ENCODE measurements around the gene KIF2A. TPM values are rescaled to one million over a fixed set of nuclear protein-coding genes. Genes with fewer than 3 reads are reported as not detected.

KIF2A gene
- total and polyA plus RNA-seq, 2 donors (not counting 3 experiments of a cell fraction or from before 2014, with no cell fraction given) = 17.1 to 65.1 TPM

GRCh38 chr5:62348723-62349481, 42.9 kb downstream of the KIF2A start:
- Histone ChIP-seq H3K27ac (ENCODE audit: insufficient read depth, low read depth, low read length) (no peak overlapping the region), H3K4me3 (replicated peaks in 1 of 3; ENCODE audit: insufficient read depth in 1 of 3, low read depth in 1 of 3, low read length in 3 of 3) (no peak overlapping the region), H3K36me3 (ENCODE audit: control insufficient read depth in 2 of 2, extremely low read depth in 1 of 2, insufficient read depth in 2 of 2, low read length in 2 of 2) (peaks cover 2 to 5% of the 10 kb centered on the region in 2 experiments), H3K79me2 (ENCODE audit: control insufficient read depth, insufficient read depth, low read length) (peaks cover 16% of the 10 kb centered on the region), H3K4me1 (ENCODE audit: control insufficient read depth, extremely low read depth, insufficient read depth, low read length) (no peaks in the 10 kb centered on the region), H2AFZ (ENCODE audit: low read depth, low read length) (no peak overlapping the region), H4K20me1 (replicated peaks; ENCODE audit: control insufficient read depth, extremely low read depth, insufficient read depth, low read length) (peaks cover 2% of the 10 kb centered on the region), H3K27me3 (ENCODE audit: control insufficient read depth in 2 of 2, insufficient read depth in 2 of 2, low read length in 2 of 2) (no peaks in the 10 kb centered on the region), H3K4me2 (ENCODE audit: insufficient read depth, low read length) (no peak overlapping the region), H3K9me1 (replicated peaks; ENCODE audit: control insufficient read depth, extremely low read depth, insufficient read depth, low read length) (no peaks in the 10 kb centered on the region), H3K9me3 (replicated peaks; ENCODE audit: control insufficient read depth, insufficient read depth, low read length) (no peaks in the 10 kb centered on the region), H3K9ac (replicated peaks; ENCODE audit: extremely low read depth, insufficient read depth, low read length) (no peak overlapping the region)
- dilution Hi-C loops (cut with MboI; ENCODE audit: extremely low pct_ligation_motif_present, low sequenced_read_pairs) = no loop called here
- intact Hi-C loops (cut with micrococcal nuclease) = no loop called here
- DNase-seq (ENCODE audit: low read depth, low spot score) (no peak), FAIRE-seq (no peak)
- no peak for TF ChIP-seq JUN (IDR thresholded peaks at IDR 0.05; ENCODE audit: borderline replicate concordance, insufficient read depth, insufficient read length, low read depth)
- no peak for TF ChIP-seq MYC (IDR thresholded peaks at IDR 0.05; ENCODE audit: low read depth, low read length)
- TF ChIP-seq POLR2AphosphoS5 (IDR thresholded peaks at IDR 0.05; ENCODE audit: insufficient read depth, low read depth, low read length) = no peak
- no peak for TF ChIP-seq GATA2 (IDR thresholded peaks at IDR 0.05; ENCODE audit: insufficient read depth, insufficient read length, low read depth, low read length)
- TF ChIP-seq MAX (IDR thresholded peaks at IDR 0.05; ENCODE audit: insufficient read depth, insufficient read length) = no peak
- TF ChIP-seq CTCF (IDR thresholded peaks at IDR 0.05; ENCODE audit: extremely low read depth in 1 of 2, insufficient read depth in 1 of 2, low read depth in 1 of 2, low read length in 2 of 2) = no peak
- no peak for TF ChIP-seq POLR2A (IDR thresholded peaks at IDR 0.05; ENCODE audit: low read depth, low read length)
- no peak for TF ChIP-seq FOS (IDR thresholded peaks at IDR 0.05; ENCODE audit: borderline replicate concordance, insufficient read depth, low read length)
- ChIA-PET CTCF (interaction anchor here (1.6 kb wide), 1 partner anchor 17 kb away, joined by 6 read pairs; no protein-coding TSS in a partner anchor), POLR2A (no interaction called here)
- BruUV-seq (replicated peaks) = no TSS peak

Data from endothelial cell of umbilical vein (primary cell).